ENCODE results near the gene TTC1. TPM values are rescaled to one million over a fixed set of nuclear protein-coding genes. Genes with fewer than 3 reads are reported as not detected.
A peak's percentile ranks its signal among the peaks of the same experiment; 100 is the strongest.
"Not testable (repeated sequence)": the region's sequence is repeated elsewhere in the genome, so short reads cannot be mapped to it uniquely, and the experiment has no call there.

The TTC1 gene
- total and polyA plus RNA-seq, 4 donors, result 52.7 to 63.0 (median 59.1) TPM

- 83% methylated on average over 1 of the region's 2 CpGs for WGBS (ENCODE audit: insufficient coverage)
- Histone ChIP-seq H3K36me3 (ENCODE audit: control insufficient read depth, insufficient read depth, low read length) (no peaks in the 10 kb centered on the region), H3K4me3 (ENCODE audit: low read depth, low read length) (no peak overlapping the region), H3K9me3 (ENCODE audit: control insufficient read depth, insufficient read depth, low read length) (peaks cover 2% of the 10 kb centered on the region), H3K27me3 (ENCODE audit: control insufficient read depth, insufficient read depth, low read length) (peaks cover 2% of the 10 kb centered on the region), H3K27ac (ENCODE audit: low read depth, low read length) (no peak overlapping the region), H3K4me1 (ENCODE audit: control insufficient read depth, insufficient read depth, low read length) (no peaks in the 10 kb centered on the region)
- DNase-seq (ENCODE audit: low read depth in 4 of 6, low spot score in 6 of 6), result no peak
These were observed 15.7 kb upstream of the TTC1 start for GRCh38 chr5:159993194-159993593.

GRCh38 chr5:159995907-159996306 is 13.0 kb upstream of the TTC1 start:
- no peaks in the 10 kb centered on the region for H3K36me3 ChIP-seq (ENCODE audit: control insufficient read depth, insufficient read depth, low read length)
- peak in 1 of 6 donors; percentile 54 for DNase-seq (ENCODE audit: low read depth in 4 of 6, low spot score in 6 of 6)
- WGBS (ENCODE audit: insufficient coverage), result 60% methylated on average over 1 of the region's 3 CpGs
- H3K4me3 ChIP-seq (ENCODE audit: low read depth, low read length), result no peak overlapping the region
- H3K27ac ChIP-seq (ENCODE audit: low read depth, low read length), result no peak overlapping the region
- H3K27me3 ChIP-seq (ENCODE audit: control insufficient read depth, insufficient read depth, low read length), result no peaks in the 10 kb centered on the region
- H3K9me3 ChIP-seq (ENCODE audit: control insufficient read depth, insufficient read depth, low read length), result peaks cover 2% of the 10 kb centered on the region
- no peaks in the 10 kb centered on the region for H3K4me1 ChIP-seq (ENCODE audit: control insufficient read depth, insufficient read depth, low read length)

GRCh38 chr5:160001457-160001856 is 7.5 kb upstream of the TTC1 start:
- no peaks in the 10 kb centered on the region for H3K36me3 ChIP-seq (ENCODE audit: control insufficient read depth, insufficient read depth, low read length)
- 95% methylated on average over 2 of the region's 3 CpGs for WGBS (ENCODE audit: insufficient coverage)
- peak in 1 of 6 donors; percentile 4 for DNase-seq (ENCODE audit: low read depth in 4 of 6, low spot score in 6 of 6)
- H3K27me3 ChIP-seq (ENCODE audit: control insufficient read depth, insufficient read depth, low read length), result no peaks in the 10 kb centered on the region
- no peak overlapping the region for H3K4me3 ChIP-seq (ENCODE audit: low read depth, low read length)
- no peaks in the 10 kb centered on the region for H3K4me1 ChIP-seq (ENCODE audit: control insufficient read depth, insufficient read depth, low read length)
- H3K27ac ChIP-seq (ENCODE audit: low read depth, low read length), result no peak overlapping the region
- H3K9me3 ChIP-seq (ENCODE audit: control insufficient read depth, insufficient read depth, low read length), result no peaks in the 10 kb centered on the region

- H3K27ac ChIP-seq (ENCODE audit: low read depth, low read length), result no peak overlapping the region
- H3K9me3 ChIP-seq (ENCODE audit: control insufficient read depth, insufficient read depth, low read length), result no peaks in the 10 kb centered on the region
- H3K4me1 ChIP-seq (ENCODE audit: control insufficient read depth, insufficient read depth, low read length), result peaks cover 15% of the 10 kb centered on the region
- no CpG with 5 or more reads among the region's 3 CpGs for WGBS (ENCODE audit: insufficient coverage)
- peak in 1 of 6 donors; percentile 8 for DNase-seq (ENCODE audit: low read depth in 4 of 6, low spot score in 6 of 6)
- H3K4me3 ChIP-seq (ENCODE audit: low read depth, low read length), result no peak overlapping the region
- H3K27me3 ChIP-seq (ENCODE audit: control insufficient read depth, insufficient read depth, low read length), result no peaks in the 10 kb centered on the region
- peaks cover 4% of the 10 kb centered on the region for H3K36me3 ChIP-seq (ENCODE audit: control insufficient read depth, insufficient read depth, low read length)
These were observed 1.4 kb upstream of the TTC1 start for GRCh38 chr5:160007514-160007913.

DNA sequence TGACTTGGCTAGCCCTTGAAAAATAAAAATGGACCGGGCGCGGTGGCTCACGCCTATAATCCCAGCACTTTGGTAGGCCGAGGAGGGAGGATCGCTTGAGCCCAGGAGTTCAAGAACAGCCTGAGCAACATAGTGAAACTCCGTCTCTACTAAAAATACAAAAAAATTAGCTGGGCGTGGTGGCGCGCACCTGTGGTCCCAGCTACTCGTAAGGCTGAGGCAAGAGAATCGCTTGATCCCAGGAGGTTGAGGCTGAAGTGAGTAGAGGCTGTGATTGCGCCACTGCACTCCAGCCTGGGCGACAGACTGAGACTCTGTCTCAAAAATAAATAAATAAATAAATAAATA is 436 bp upstream of the TTC1 start:
- H3K27ac ChIP-seq (ENCODE audit: low read depth, low read length); H3K36me3 ChIP-seq (ENCODE audit: control insufficient read depth, insufficient read depth, low read length); H3K9me3 ChIP-seq (ENCODE audit: control insufficient read depth, insufficient read depth, low read length); H3K27me3 ChIP-seq (ENCODE audit: control insufficient read depth, insufficient read depth, low read length): not testable (repeated sequence)
- peak in 1 of 6 donors; percentile 2 for DNase-seq (ENCODE audit: low read depth in 4 of 6, low spot score in 6 of 6)
- Histone ChIP-seq H3K4me1 (ENCODE audit: control insufficient read depth, insufficient read depth, low read length) (peaks cover 15% of the 10 kb centered on the region), H3K4me3 (ENCODE audit: low read depth, low read length) (peak overlapping the region; percentile 100)
- WGBS (ENCODE audit: insufficient coverage), result 89% methylated on average over 10 of the region's 14 CpGs

DNA sequence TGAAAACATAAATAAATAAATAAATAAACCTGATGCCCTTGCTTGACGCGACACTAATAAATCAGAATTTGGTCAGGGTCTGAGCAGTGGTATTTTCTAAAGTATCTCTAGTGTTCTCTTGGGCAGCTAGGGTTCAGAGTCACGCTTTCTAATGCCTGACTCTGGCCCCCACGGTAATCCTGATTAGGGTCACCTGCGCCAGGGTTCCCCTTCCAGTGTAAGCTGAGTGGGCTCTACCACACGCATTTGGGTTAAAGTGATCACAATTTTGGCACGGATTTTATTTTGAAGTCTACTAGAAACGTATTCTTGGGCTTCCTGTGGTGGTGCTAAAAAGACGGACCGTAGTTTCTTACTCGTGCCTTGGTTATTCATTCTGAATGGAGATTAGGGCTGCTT is 651 bp downstream of the TTC1 start:
- Histone ChIP-seq H3K27me3 (ENCODE audit: control insufficient read depth, insufficient read depth, low read length) (no peaks in the 10 kb centered on the region), H3K4me1 (ENCODE audit: control insufficient read depth, insufficient read depth, low read length) (peaks cover 15% of the 10 kb centered on the region), H3K27ac (ENCODE audit: low read depth, low read length) (peak overlapping the region; percentile 87), H3K36me3 (ENCODE audit: control insufficient read depth, insufficient read depth, low read length) (peaks cover 11% of the 10 kb centered on the region), H3K4me3 (ENCODE audit: low read depth, low read length) (peak overlapping the region; percentile 100), H3K9me3 (ENCODE audit: control insufficient read depth, insufficient read depth, low read length) (no peaks in the 10 kb centered on the region)
- no peak for DNase-seq (ENCODE audit: low read depth in 4 of 6, low spot score in 6 of 6)
- 4% methylated on average over 11 of the region's 11 CpGs for WGBS (ENCODE audit: insufficient coverage)

- Histone ChIP-seq H3K27ac (ENCODE audit: low read depth, low read length) (no peak overlapping the region), H3K4me1 (ENCODE audit: control insufficient read depth, insufficient read depth, low read length) (peaks cover 15% of the 10 kb centered on the region), H3K36me3 (ENCODE audit: control insufficient read depth, insufficient read depth, low read length) (peaks cover 19% of the 10 kb centered on the region), H3K27me3 (ENCODE audit: control insufficient read depth, insufficient read depth, low read length) (no peaks in the 10 kb centered on the region), H3K4me3 (ENCODE audit: low read depth, low read length) (no peak overlapping the region), H3K9me3 (ENCODE audit: control insufficient read depth, insufficient read depth, low read length) (no peaks in the 10 kb centered on the region)
- DNase-seq (ENCODE audit: low read depth in 4 of 6, low spot score in 6 of 6), result no peak
These were observed 2.5 kb downstream of the TTC1 start for GRCh38 chr5:160011471-160011870.

- H3K9me3 ChIP-seq (ENCODE audit: control insufficient read depth, insufficient read depth, low read length); H3K27me3 ChIP-seq (ENCODE audit: control insufficient read depth, insufficient read depth, low read length); H3K4me3 ChIP-seq (ENCODE audit: low read depth, low read length); DNase-seq (ENCODE audit: low read depth in 4 of 6, low spot score in 6 of 6); H3K27ac ChIP-seq (ENCODE audit: low read depth, low read length): not testable (repeated sequence)
- Histone ChIP-seq H3K36me3 (ENCODE audit: control insufficient read depth, insufficient read depth, low read length) (peaks cover 19% of the 10 kb centered on the region), H3K4me1 (ENCODE audit: control insufficient read depth, insufficient read depth, low read length) (peaks cover 12% of the 10 kb centered on the region)
- whole genome bisulfite sequencing (ENCODE audit: insufficient coverage), result 95% methylated on average over 5 of the region's 6 CpGs
These were observed 5.3 kb downstream of the TTC1 start for GRCh38 chr5:160014197-160014596.

GRCh38 chr5:160018945-160019625 is 10.1 kb downstream of the TTC1 start:
- no CpG with 5 or more reads among the region's 2 CpGs for WGBS (ENCODE audit: insufficient coverage)
- DNase-seq (ENCODE audit: low read depth in 4 of 6, low spot score in 6 of 6), result no peak
- H3K36me3 ChIP-seq (ENCODE audit: control insufficient read depth, insufficient read depth, low read length), result peaks cover 13% of the 10 kb centered on the region
- no peaks in the 10 kb centered on the region for H3K4me1 ChIP-seq (ENCODE audit: control insufficient read depth, insufficient read depth, low read length)
- H3K9me3 ChIP-seq (ENCODE audit: control insufficient read depth, insufficient read depth, low read length), result no peaks in the 10 kb centered on the region
- no peaks in the 10 kb centered on the region for H3K27me3 ChIP-seq (ENCODE audit: control insufficient read depth, insufficient read depth, low read length)
- H3K4me3 ChIP-seq (ENCODE audit: low read depth, low read length), result no peak overlapping the region
- H3K27ac ChIP-seq (ENCODE audit: low read depth, low read length), result no peak overlapping the region

- WGBS (ENCODE audit: insufficient coverage), result 67% methylated on average over 5 of the region's 7 CpGs
- DNase-seq (ENCODE audit: low read depth in 4 of 6, low spot score in 6 of 6), result no peak
- Histone ChIP-seq H3K4me1 (ENCODE audit: control insufficient read depth, insufficient read depth, low read length) (no peaks in the 10 kb centered on the region), H3K9me3 (ENCODE audit: control insufficient read depth, insufficient read depth, low read length) (no peaks in the 10 kb centered on the region), H3K36me3 (ENCODE audit: control insufficient read depth, insufficient read depth, low read length) (peaks cover 11% of the 10 kb centered on the region), H3K4me3 (ENCODE audit: low read depth, low read length) (no peak overlapping the region), H3K27ac (ENCODE audit: low read depth, low read length) (no peak overlapping the region), H3K27me3 (ENCODE audit: control insufficient read depth, insufficient read depth, low read length) (no peaks in the 10 kb centered on the region)
These were observed 11.4 kb downstream of the TTC1 start for GRCh38 chr5:160020266-160020770.
